ENCODE measurements around the gene C9orf43.

The C9orf43 gene

DNA sequence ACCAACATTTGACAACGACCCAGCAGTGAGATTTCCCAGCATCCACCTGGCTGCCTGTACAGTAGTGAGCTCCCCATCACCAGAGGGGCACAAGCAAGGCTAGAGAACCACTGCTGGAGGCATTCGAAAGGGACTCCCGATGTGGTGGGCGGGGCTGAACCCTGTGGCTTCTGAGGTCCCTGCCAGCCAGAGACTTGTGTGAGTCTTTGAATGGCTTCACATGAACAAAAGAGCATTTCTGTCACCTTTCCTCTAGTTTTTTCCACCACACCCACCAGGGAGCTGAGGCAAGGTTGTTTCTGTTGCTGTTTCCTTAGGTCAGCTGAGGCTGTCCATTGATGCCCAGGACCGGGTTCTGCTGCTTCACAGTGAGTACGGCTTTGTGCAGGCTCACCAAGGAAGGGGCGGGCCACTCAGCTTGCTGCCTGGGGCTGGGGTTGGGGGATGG is 68.7 kb downstream of the C9orf43 start:
- no peak for DNase-seq (ENCODE audit: low read depth)
- TF ChIP-seq, protein P1, sequence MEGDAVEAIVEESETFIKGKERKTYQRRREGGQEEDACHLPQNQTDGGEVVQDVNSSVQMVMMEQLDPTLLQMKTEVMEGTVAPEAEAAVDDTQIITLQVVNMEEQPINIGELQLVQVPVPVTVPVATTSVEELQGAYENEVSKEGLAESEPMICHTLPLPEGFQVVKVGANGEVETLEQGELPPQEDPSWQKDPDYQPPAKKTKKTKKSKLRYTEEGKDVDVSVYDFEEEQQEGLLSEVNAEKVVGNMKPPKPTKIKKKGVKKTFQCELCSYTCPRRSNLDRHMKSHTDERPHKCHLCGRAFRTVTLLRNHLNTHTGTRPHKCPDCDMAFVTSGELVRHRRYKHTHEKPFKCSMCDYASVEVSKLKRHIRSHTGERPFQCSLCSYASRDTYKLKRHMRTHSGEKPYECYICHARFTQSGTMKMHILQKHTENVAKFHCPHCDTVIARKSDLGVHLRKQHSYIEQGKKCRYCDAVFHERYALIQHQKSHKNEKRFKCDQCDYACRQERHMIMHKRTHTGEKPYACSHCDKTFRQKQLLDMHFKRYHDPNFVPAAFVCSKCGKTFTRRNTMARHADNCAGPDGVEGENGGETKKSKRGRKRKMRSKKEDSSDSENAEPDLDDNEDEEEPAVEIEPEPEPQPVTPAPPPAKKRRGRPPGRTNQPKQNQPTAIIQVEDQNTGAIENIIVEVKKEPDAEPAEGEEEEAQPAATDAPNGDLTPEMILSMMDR (conservative IDR thresholded peaks at IDR 0.05; ENCODE audit: control insufficient read depth, insufficient read depth, low read depth, low read length) = no peak
- H3K4me3 ChIP-seq (ENCODE audit: control insufficient read depth, low read depth, low read length) = no peak overlapping the region
